HG03460 (cell line): ENCODE data around the gene FGF22.
"Not testable (repeated sequence)": the region's sequence is repeated elsewhere in the genome, so short reads cannot be mapped to it uniquely, and the experiment has no call there.

Experiments used
- ATAC-seq: cut with Tn5 transposase; IDR thresholded peaks from one replicate; pipeline ENCODE4 v1.9.1; 2021; ENCODE audit not compliant: unreplicated experiment

The FGF22 gene

DNA sequence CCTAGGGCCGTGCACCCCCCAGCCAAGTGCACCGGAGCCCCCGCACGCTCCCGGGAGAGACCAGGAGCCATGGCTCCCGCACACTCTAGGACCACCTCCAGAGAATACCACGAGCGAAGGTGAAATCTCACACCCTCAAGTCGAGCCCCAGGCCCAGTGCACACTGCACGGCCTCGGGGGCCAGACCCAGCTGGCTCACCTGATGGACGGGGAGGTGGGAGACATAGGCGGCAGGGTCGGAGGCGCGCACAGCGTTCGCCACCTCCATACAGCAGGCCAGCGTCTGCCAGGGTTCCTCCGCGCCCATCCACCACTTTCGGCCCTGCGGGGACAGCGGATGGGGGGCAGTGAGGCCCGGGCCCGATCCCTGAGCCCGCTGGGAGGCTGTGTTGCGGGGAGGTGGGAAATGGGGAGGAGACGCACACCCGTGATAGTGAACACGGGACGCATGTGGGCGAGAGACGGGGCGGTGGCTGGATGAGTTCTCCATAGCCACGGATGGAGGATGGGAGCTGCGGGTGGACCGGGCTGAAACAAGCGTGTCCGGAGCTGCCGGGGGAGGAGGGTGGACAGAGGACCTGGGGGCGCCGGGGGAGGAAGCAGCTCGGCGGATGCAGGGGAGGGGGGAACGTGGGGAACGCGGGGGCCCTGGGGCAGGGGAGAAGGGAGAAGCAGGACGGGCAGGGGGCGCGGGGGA is 19.4 kb upstream of the FGF22 start:
- no peak for ATAC-seq

DNA sequence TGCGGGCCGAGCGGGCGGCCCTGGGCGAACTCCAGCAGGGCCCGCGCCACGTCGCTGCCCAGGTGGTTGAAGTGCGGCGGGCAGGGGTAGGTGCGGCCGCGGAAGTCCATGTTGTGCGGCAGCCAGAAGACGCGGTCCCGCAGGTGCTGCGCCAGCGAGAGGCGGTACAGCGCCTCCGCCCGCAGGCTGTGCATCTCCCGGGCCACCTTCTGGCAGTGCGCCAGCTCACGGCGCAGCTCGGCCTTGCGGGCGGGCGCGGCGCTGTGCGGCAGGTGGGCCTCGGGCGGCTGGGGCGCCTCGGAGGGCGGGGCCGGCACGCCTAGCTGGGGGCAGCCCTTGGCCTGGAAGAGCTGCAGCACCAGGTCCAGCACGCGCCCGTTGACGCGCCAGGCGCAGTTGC is 18.5 kb upstream of the FGF22 start:
- ATAC-seq: not testable (repeated sequence)

DNA sequence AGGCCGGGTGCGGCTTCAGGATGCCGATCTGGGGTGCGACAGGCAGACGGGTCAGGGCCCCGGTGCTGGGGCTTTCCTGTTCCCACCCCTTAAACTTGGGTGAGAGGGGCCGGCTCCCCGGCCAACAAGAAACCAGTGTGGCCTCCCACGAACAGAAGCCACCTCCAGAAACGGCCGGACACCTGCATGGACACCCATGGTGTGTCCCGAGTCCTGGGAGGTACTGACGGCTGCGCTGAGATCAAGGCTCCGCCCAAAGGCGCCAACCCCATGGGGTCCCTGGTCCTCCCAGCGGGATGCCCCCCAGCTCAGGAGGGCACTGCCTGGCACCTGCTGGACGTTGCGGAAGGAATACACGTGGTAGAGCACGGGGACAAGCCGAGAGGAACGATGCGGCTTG is 17.9 kb upstream of the FGF22 start:
- ATAC-seq: no peak

DNA sequence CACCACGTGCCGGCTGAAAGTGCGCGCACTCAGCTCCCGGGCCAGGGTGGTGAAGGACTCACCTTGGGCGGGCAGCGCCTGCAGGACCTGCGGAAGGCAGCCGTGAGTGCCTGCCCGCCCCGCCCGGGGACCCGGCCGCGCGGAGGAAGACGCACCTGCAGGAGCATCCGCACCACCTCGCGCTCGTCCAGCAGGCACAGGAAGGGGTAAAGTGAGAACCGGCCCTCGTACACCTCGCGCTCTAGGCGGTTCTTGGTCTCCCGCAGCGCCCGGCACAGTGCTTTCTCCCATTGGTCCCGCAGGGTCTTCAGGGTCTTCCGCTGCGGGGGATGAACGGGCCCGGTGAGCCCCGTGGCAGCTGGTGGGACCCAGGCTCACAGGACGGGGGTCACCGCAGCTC is 17.0 kb upstream of the FGF22 start:
- ATAC-seq: no peak

DNA sequence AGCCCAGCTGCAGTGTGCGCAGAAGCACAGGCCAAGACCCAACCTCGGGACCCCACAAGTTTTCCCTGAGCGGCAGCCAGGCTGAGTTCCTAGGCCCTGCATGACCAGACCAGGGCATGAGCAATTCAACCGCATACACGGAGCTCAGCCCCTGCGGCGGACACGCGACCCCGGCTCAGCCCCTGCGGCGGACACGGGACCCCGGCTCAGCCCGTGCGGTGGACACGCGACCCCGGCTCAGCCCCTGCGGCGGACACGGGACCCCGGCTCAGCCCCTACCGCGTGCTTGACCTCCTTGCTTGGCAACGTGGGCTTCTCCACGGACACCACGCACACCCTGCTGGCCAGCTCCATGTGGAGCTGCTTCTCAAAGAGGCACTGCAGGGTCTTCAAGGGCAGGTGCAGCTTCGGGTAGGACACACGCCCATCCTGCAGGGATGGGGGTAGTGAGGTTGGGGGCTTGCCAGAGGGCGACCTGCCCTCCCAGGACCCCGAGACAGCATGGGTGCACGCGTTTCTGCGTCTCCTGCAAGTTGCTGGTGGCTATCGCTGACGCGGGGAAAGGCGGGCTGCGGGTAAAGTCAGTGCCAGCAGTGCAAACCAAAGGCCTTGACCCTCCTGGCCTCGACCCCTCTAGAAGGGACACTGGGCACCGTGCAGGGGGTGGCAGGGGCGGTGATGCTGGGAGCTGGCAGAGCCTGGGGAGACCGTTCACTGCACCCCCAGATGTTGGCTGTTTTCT is 16.3 kb upstream of the FGF22 start:
- ATAC-seq: no peak

DNA sequence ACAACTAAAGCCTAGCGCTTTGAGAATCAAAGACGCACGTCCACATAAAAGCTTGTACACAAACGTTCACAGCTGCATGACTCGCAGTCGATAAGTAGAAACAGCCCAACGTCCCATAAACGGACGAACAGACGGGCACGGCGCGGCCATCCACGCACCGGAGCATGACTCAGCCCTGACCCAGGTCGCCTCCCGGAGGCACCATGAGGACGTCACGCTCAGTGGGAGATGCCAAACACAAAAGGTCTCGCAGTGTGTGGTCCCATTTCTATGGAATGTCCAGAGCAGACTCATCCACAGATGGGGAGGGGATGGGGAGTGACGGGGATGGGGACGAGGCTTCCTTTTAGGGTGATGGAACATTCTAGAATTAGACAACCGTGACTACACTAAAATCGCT is 15.7 kb upstream of the FGF22 start:
- no peak for ATAC-seq

DNA sequence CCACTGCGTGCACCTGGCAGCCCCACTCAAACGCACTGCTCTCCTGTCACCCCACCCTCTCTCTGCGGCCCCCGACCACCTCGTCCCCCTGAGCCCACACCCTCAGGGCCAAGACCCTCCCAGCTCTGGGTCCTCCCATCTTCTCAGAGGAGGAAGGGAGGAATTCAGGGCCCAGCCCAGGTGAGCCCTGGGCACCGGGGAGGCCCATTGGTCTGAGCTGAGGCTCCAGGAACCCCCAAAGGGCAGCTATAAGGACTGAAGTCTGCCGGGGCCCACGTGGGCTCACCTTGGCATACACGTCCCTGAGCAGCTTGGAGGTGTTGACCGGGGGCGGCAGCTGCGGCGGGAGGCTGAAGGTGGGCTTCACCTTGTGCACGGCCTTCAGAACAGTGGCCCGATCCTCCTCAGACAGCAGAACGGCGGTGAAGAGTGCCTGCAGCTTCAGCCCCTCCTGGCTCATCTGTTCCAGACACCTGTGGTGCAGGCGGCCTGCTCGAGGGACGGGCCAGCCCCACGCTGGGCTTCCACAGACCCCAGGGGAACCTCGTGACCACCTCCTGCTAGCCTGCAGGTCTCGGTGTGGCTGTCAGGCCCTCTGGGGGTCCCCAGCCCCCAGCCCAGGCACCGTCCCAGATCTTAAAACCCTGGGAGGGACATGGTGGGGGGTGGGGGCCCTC is 15.1 kb upstream of the FGF22 start:
- no peak for ATAC-seq

DNA sequence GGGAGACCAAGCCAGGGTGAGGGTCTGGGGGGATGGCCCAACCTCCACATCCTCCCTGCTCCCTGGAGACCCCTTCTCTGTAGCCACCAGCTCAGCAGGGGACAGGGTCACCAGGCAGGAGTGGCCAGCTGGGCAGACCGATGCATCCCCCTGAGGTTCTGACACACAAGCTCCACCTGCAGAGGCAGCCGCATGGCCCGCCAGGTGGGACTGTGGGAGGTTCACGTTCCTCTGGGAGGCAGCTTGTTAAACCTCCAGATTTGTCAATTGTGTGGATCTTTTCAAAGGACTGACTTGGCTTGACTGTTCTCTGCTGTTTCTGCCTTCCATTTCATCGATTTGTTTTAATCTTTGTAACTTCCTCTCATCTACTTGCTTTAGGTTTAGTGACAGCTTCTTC is 14.4 kb upstream of the FGF22 start:
- no peak for ATAC-seq

DNA sequence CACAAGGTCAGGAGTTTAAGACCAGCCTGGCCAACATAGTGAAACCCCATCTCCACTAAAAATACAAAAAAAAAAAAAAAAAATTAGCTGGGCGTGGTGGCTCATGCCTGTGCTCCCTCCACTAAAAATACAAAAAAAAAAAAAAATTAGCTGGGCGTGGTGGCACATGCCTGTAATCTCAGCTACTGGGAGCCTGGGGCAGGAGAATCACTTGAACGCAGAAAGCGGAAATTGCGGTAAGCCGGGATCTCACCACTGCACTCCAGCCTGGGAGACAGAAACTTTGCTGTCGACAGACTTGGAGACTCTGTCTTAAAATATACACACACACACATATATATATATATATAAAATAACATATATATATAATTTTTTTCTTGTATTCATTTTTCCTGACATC is 13.1 kb upstream of the FGF22 start:
- not testable (repeated sequence) for ATAC-seq

DNA sequence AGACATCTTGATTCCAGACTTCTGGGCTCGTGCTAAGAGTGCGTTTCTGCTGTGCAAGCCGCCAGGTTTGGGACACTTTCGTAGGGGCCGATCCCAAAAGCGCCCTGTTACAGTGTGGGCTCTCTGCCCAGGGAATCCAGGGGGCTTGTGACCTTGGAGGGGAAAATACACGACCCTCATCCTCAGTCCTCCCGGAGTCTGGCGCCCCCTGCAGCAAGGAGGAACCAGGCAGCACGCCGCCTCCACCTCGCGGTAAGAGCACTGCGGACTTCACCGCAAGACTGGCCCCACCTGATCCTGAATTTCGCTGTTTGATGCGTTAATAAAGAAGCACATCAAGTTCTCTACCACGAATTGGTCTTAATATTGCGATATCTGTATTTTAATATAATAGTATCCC is 11.5 kb upstream of the FGF22 start:
- no peak for ATAC-seq

DNA sequence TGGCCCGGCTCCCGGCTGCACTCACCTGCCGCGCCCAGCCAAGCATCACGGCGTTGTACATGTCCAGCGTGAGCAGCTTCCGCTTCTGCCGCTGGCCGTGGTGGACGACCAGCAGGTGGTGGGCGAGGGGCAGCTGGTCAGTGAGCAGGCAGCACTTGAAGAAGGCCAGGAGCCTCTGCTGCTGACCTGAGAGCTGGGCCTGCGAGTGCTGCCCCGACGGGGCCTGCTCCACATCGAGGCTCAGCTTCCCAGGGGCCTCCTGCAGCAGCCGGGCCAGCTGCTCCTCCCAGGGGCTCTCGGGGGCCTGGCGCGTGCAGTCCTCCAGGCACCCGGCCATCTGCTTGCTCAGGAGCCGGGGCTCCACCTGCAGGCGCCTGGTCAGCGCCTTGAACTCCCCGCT is 10.2 kb upstream of the FGF22 start:
- ATAC-seq: not testable (repeated sequence)

DNA sequence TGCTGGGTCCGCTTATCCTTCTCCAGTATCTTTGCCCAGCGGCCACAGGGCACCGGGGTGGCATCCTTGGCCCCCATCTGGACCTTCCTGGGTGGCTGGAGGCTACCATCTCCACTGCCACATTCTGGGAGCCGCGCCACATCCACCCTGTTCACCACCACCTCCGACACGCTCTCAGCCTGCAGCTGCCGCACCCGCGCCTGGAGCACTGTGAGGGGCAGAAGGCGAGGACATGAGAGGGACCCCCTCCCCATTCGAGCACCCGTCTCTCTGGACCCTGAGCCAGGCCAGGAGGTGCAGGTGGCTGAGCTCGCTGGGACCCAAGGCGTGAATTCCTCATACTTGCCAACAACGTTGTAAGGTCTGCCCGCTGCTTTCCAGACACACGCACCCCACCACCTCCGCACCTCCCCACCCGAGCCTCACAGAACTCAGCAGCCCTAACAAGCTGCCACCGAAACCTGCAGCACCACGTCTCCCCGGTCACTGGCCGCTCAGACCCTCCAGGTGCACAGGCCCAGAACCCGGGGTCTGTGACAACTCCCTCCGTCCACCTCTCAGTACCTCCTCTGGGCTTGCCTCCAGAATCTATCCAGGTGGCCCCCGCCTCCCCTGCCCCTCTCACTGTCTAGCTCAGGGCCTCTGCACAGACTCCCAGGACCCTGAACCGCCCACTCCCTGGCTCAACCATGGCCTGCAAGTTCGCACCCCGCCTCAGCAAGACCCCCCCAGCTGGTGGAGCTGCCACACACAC is 9.5 kb upstream of the FGF22 start:
- ATAC-seq: no peak

DNA sequence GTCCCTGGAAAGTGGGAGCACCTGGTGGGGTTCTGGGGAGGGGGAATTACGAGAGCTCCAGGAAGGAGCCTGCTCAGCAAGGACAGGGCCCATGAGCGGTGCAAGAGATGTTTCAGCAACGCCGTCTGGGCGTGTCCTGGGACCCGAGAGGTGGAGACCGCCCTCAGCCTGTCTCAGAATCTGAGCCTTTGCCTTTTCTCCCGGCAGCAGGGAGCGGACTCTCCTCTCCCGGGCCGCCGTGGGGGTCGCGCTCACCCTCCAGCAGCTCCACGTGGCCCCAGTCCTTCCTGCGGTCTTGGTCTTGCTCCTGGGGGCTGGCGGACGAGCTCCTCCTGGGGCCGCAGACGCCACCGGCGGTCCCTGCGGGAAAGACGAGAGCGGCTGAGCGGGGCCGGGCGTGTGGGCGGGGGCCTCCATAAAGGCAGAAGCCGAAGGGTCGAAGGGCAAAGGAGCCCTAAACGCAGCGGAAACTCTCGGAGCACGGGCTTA is 7.1 kb upstream of the FGF22 start:
- peak; percentile 9 for ATAC-seq

DNA sequence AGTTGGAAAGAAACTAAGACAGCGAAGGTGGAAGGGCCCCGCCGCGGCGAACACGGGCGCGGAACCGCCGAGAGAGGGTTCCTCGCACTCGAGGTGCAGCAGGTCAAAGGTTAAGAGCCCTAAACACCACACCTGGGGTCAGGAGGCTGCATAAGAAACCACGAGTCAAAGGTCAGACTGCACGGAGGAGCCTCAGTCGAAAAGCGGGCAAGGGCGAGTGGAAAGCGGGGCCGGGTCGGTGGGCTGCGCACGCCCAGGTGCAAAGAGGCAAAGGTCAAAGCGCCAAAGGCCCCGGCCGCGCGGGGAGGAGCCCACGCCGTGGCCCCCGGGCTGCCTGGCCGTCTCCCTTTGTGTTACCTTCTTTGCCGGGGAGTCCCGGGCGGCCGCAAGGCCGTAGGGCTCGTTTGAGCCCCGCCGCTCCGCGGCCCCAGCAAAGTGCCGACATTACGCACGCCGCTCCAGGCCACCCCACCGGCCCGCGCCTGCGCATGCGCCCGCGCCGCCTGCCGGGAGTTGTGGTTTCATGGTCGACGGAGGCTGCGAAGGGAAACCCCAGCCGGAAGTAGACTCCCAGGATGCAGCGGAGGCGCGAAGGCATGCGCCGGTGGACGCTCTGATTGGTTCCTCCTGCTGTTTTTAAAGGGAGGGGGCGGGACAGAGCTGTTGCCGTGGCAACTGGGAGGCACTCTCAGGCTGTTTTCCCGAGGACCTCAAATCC is 6.5 kb upstream of the FGF22 start, which contains the start of gene POLRMT:
Gene POLRMT (minus strand): TSS at position 470 of the 718 bp plus-strand sequence. CDS start 25 bp downstream, at position 445.
- ATAC-seq: peak; percentile 64

DNA sequence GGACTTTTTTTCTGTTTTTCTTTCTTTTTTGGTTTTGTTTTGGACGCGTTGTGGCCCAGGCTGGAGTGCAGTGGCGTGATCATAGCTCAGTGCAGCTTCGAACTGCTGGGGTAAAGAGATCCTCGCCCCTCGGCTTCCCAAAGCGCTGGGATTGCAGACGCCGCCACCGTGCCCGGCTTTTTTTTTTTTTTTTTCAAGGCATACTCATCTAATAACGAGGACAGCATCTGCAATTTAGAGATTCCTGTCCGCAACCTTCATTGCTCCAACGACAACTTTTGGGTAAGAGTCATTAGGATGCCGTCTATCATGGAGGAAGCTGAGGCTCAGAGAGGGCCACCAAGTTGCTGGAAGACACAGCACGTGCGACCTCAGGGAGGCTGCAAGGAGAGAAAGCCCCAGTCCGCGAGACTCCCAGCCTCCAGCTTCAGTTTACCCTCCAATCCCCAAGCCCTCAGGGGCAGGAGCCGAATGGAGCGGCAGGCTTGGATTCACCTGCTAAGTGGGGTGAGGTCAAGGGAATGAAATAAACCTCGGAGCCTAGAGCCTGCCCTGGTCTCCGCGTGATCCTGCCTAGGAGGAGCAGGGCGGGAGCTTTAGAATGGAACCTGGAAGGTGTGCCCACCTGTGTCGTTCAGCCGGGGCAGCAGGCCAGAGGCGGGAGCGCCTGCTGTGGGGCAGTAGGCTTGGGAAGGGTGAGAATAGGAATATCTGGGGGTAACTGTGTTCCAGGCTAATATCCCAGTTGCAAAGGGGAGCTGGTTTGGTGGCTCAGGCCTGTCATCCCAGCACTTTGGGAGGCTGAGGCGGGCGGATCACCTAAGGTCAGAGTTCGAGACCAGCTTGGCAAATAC is 5.7 kb upstream of the FGF22 start:
- peak; percentile 4 for ATAC-seq

DNA sequence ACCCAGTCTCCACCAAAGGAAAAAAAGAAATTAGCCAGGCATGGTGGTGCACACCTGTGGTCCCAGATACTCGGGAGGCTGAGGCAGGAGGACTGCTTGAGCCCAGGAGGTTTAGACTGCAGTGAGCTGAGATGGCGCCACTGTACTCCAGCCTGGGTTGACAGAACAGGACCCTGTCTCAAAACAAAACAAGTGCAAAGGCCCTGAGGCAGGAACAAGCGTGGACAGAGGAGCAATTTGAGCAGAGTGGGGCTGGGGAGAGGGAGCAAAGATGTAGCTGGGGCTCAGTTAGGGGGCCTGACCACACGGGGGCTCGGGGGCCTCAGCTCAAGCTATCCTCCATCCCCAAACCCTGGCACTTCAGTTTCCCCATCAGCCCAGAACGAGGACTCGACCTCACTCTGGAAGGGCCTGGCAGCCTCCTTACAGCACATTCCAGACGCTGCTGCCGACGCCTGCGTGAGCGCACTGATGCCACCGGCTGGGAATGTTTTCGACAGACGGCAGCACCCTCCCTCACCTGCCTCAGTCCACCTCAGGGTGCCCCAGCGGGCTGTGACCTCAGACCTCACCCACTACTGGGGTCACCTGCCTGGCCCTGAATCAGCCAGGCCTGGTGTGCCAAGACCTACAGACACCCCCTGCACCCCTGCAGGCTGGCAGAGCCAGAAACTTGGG is 4.6 kb upstream of the FGF22 start:
- no peak for ATAC-seq

DNA sequence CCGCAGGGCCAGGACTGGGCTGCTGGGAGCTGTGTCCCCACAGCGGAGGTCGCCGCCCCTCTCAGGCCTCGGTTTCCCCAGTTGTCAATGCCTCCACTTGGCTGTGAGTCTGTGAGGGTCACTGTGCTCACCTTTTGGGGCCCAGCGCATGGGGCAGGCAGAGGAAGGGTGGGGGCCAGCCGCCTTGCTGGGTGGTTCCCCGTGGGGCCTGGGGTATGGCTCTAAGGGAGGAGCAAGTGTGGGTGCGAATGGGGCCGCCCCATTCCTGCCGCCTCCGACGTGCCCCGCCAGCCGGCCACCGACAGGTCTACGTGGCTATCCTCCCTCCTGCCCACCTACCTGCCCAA is 800 bp upstream of the FGF22 start:
- no peak for ATAC-seq

DNA sequence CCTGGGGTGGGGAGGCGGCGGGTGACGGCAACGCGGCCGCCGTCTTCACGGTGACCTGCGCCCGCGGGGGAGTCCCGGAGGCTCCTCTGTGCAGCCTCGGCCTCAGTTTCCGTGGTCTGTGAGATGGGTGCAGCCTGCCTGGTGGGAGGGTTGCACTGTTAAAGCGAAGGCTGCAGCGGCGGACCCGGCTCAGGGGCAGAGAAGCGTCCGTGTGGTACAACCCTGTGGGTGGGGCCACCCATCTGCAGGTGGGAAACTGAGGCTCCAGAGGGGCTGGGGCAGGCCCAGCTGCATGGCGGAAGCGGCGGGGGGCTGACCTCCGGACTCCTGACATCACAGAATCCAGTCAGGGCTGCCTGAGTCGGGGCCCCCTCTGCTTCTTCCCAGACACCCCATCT is 481 bp downstream of the FGF22 start:
- no peak for ATAC-seq

DNA sequence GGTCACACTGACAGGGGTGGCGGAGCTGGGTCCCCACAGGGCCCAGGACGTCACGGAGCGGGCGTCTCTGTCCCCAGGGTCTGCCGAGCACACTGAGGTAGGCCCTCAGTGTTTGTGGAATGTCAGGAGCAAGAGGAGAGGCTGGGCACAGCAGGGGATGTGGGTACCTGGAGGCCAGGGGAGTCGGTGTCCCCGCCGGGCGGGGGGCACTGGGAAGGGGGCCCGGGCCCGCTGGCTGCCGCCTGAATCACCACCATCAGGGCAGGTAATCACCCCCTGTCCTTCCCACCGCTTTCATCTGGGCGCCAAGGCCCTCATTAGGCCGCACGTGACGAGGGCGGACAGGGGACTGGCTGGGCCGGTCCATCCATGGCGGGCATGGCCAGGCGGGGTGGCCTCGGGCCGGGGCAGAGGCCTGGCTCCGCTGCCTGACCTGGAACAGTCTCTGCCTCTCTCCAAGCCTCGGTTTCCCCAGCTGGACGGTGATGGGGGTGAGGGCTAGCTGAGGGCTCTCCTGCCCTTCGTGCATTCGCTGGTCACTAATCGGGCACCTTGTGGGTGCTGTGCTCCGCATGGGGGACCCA is 1.0 kb downstream of the FGF22 start:
- ATAC-seq: no peak
